HepG2 (cell line): Measurements from ENCODE around the gene SECTM1. TPM values are rescaled to one million over a fixed set of nuclear protein-coding genes. Genes with fewer than 3 reads are reported as not detected.

Source experiments
- BRCA1 ChIP-seq: sonication (generic); formaldehyde crosslinking; IDR thresholded peaks from 2 replicates; pipeline ENCODE4 v1.4.0; 2020; ENCODE audit warnings: missing genetic modification reagents
- CAMTA2 ChIP-seq: sonication (generic); formaldehyde crosslinking; IDR thresholded peaks from 2 replicates; pipeline ENCODE4 v1.4.0; 2020; ENCODE audit warnings: mild to moderate bottlenecking, missing genetic modification reagents, borderline replicate concordance
- FOXJ3 ChIP-seq: sonication (generic); formaldehyde crosslinking; IDR thresholded peaks from 2 replicates; pipeline ENCODE4 v1.4.0; 2020; ENCODE audit warnings: missing genetic modification reagents, mild to moderate bottlenecking, borderline replicate concordance
- FUBP1 ChIP-seq: sonication (generic); formaldehyde crosslinking; IDR thresholded peaks from 2 replicates; pipeline ENCODE4 v1.5.1; 2020; ENCODE audit warnings: missing genetic modification reagents, mild to moderate bottlenecking, borderline replicate concordance
- GATA4 ChIP-seq: sonication (generic); IDR thresholded peaks from 2 replicates; pipeline ENCODE4 v1.6.1; 2016; ENCODE audit warnings: antibody characterized with exemption, low read depth, borderline replicate concordance
- GLMP ChIP-seq: sonication (generic); formaldehyde crosslinking; IDR thresholded peaks from 2 replicates; pipeline ENCODE4 v1.9.0; 2021; ENCODE audit warnings: missing genetic modification reagents, mild to moderate bottlenecking, borderline replicate concordance
- GMEB2 ChIP-seq: IDR thresholded peaks from 2 replicates; pipeline ENCODE4 v1.6.1; 2016; ENCODE audit warnings: missing biosample characterization, missing genetic modification reagents, low read depth
- KDM5A ChIP-seq: fragments of 200-600 bp; sonication (generic); IDR thresholded peaks from 2 replicates; pipeline ENCODE4 v1.7.0; 2018; ENCODE audit warnings: antibody characterized with exemption, mild to moderate bottlenecking, low read length, borderline replicate concordance
- MTA1 ChIP-seq: sonication (generic); formaldehyde crosslinking; IDR thresholded peaks from 2 replicates; pipeline ENCODE4 v1.4.0; 2020; ENCODE audit warnings: missing genetic modification reagents, mild to moderate bottlenecking, borderline replicate concordance
- NR3C1 ChIP-seq: sonication (generic); formaldehyde crosslinking; IDR thresholded peaks from 2 replicates; pipeline ENCODE4 v1.4.0; 2020; ENCODE audit warnings: missing genetic modification reagents
- RBAK ChIP-seq: sonication (generic); formaldehyde crosslinking; IDR thresholded peaks from 2 replicates; pipeline ENCODE4 v1.5.1; 2020; ENCODE audit warnings: mild to moderate bottlenecking, missing genetic modification reagents
- REXO4 ChIP-seq: sonication (generic); formaldehyde crosslinking; IDR thresholded peaks from 2 replicates; pipeline ENCODE4 v1.8.0; 2022; ENCODE audit warnings: missing genetic modification reagents, mild to moderate bottlenecking, borderline replicate concordance
- RFX3 ChIP-seq: IDR thresholded peaks from 2 replicates; pipeline ENCODE4 v1.6.1; 2016; ENCODE audit warnings: missing biosample characterization, missing genetic modification reagents
- SMARCE1 ChIP-seq: fragments of 450-650 bp; IDR thresholded peaks from 2 replicates; pipeline ENCODE4 v1.6.1; 2017; ENCODE audit warnings: borderline replicate concordance
- TFDP1 ChIP-seq: IDR thresholded peaks from 2 replicates; pipeline ENCODE4 v1.6.1; 2016; ENCODE audit warnings: missing compliant biosample characterization, missing genetic modification reagents, borderline replicate concordance
- YY1 ChIP-seq: IDR thresholded peaks from 2 replicates; pipeline ENCODE4 v1.6.1; 2011; ENCODE audit warnings: low read length, low read depth, moderate library complexity, mild to moderate bottlenecking; ENCODE audit not compliant: insufficient read depth, insufficient replicate concordance
- ZFP37 ChIP-seq: sonication (generic); formaldehyde crosslinking; IDR thresholded peaks from 2 replicates; pipeline ENCODE4 v1.4.0; 2020; ENCODE audit warnings: missing genetic modification reagents, borderline replicate concordance
- ZNF20 ChIP-seq: sonication (generic); formaldehyde crosslinking; IDR thresholded peaks from 2 replicates; pipeline ENCODE4 v1.4.0; 2020; ENCODE audit warnings: mild to moderate bottlenecking, moderate library complexity, missing genetic modification reagents
- ZNF251 ChIP-seq: sonication (generic); formaldehyde crosslinking; IDR thresholded peaks from 2 replicates; pipeline ENCODE4 v1.9.0; 2021; ENCODE audit warnings: mild to moderate bottlenecking, missing genetic modification reagents
- ZNF580 ChIP-seq: IDR thresholded peaks from 2 replicates; pipeline ENCODE4 v1.6.1; 2016; ENCODE audit warnings: low read depth, borderline replicate concordance
- ZNF614 ChIP-seq: IDR thresholded peaks from 2 replicates; pipeline ENCODE4 v1.6.1; 2018; ENCODE audit warnings: missing biosample characterization, missing genetic modification reagents, inconsistent platforms, borderline replicate concordance
- ZSCAN21 ChIP-seq: sonication (generic); formaldehyde crosslinking; IDR thresholded peaks from 2 replicates; pipeline ENCODE4 v1.8.0; 2022; ENCODE audit warnings: mild to moderate bottlenecking, missing genetic modification reagents, moderate library complexity, borderline replicate concordance
- polyA plus RNA-seq, 8 experiments: library from polyadenylated mRNA; depleted of rRNA in 3 of 8; stranded (reverse) in 7 of 8; unstranded in 1 of 8; fragments of >200 nt; fragmentation: Illumina TruSeq in 4 of 8; extraction: Trizol in 4 of 8; gene quantifications; 2 replicates each; pipeline versions ENCODE4 v1.2.1 to v1.2.3, GENCODE V29; 2011 to 2016; ENCODE audit warnings: low read depth in 4 of 8, missing spikeins in 1 of 8, mixed read lengths in 1 of 8; ENCODE audit not compliant: insufficient read depth in 1 of 8
- total RNA-seq, 5 experiments: library from RNA; depleted of rRNA; stranded (reverse); fragments of >200 nt; fragmentation: Illumina TruSeq; extraction: Trizol; gene quantifications; 2 replicates each; pipeline ENCODE4 v1.2.3, GENCODE V29; 2016; ENCODE audit warnings: low read depth in 1 of 5

Gene SECTM1
- total and polyA plus RNA-seq, 2 of the 13 experiments (the other 11 are each of a cell fraction or from before 2014, with no cell fraction given), result 3.5 to 5.3 TPM

GRCh38 chr17:82317394-82318168 lies 16.0 kb downstream of the SECTM1 start, which contains the start of gene CD7 (continued):
- no peak for TF ChIP-seq GLMP (CRISPR knock-in tag)
- no peak for TF ChIP-seq ZNF20 (CRISPR knock-in tag)
- TF ChIP-seq KDM5A, result no peak
- TF ChIP-seq CAMTA2 (CRISPR knock-in tag), result peak; percentile 97
- no peak; the same call in 1 of the 2 replicates for TF ChIP-seq RBAK (CRISPR knock-in tag)
- no peak for TF ChIP-seq FUBP1 (CRISPR knock-in tag)
- peak; percentile 74 for TF ChIP-seq ZNF580 (CRISPR knock-in tag)
- TF ChIP-seq YY1, result no peak
- no peak for TF ChIP-seq ZFP37 (CRISPR knock-in tag)
- no peak for TF ChIP-seq SMARCE1
- no peak for TF ChIP-seq FOXJ3 (CRISPR knock-in tag)
- no peak for TF ChIP-seq BRCA1 (CRISPR knock-in tag)
- TF ChIP-seq ZNF614 (CRISPR knock-in tag), result no peak
- no peak for TF ChIP-seq GATA4
- TF ChIP-seq ZNF251 (CRISPR knock-in tag), result no peak
- TF ChIP-seq NR3C1 (CRISPR knock-in tag), result no peak
- no peak for TF ChIP-seq REXO4 (CRISPR knock-in tag)
- no peak for TF ChIP-seq GMEB2 (CRISPR knock-in tag)
- TF ChIP-seq TFDP1 (CRISPR knock-in tag), result peak; percentile 12; the same call in 1 of the 2 replicates
- peak; percentile 41; the same call in 1 of the 2 replicates for TF ChIP-seq ZSCAN21
- no peak for TF ChIP-seq RFX3
- TF ChIP-seq MTA1 (CRISPR knock-in tag), result peak; percentile 79; the same call in 1 of the 2 replicates
